SU-DHL-6 (cell line): ENCODE data around the gene DUS2.
"Not testable (repeated sequence)": the region's sequence is repeated elsewhere in the genome, so short reads cannot be mapped to it uniquely, and the experiment has no call there.

Source experiments
- H2AFZ ChIP-seq: fragments of 200-600 bp; sonication (generic); 2 replicates; pipeline ENCODE4 v1.6.1; 2014; ENCODE audit warnings: low read depth, mild to moderate bottlenecking, moderate library complexity, mixed read lengths, antibody characterized with exemption, low read length; ENCODE audit not compliant: severe bottlenecking
- H3F3A ChIP-seq: fragments of 200-600 bp; shearing (Covaris generic); 2 replicates; pipeline ENCODE4 v1.6.0; 2016; ENCODE audit warnings: antibody characterized with exemption, mild to moderate bottlenecking; ENCODE audit not compliant: insufficient read depth
- H3K27ac ChIP-seq: fragments of 200-600 bp; sonication (generic); 2 replicates; pipeline ENCODE4 v1.5.1; 2016; ENCODE audit warnings: low read depth, mild to moderate bottlenecking, low read length, moderate library complexity, mixed read lengths
- H3K27me3 ChIP-seq: fragments of 200-600 bp; sonication (generic), shearing (Covaris generic); 2 replicates; pipeline ENCODE4 v1.6.0; 2014; ENCODE audit warnings: mild to moderate bottlenecking, low read length
- H3K36me3 ChIP-seq: fragments of 200-600 bp; sonication (generic); 2 replicates; pipeline ENCODE4 v1.6.1; 2014; ENCODE audit warnings: mild to moderate bottlenecking, low read length, mixed read lengths
- H3K4me2 ChIP-seq: fragments of 300-600, 200-600 bp; shearing (Covaris generic), sonication (generic); 2 replicates; pipeline ENCODE4 v1.6.0; 2014; ENCODE audit warnings: low read length, low read depth, mild to moderate bottlenecking; ENCODE audit not compliant: poor library complexity, severe bottlenecking
- H3K4me3 ChIP-seq: fragments of 200-600 bp; sonication (generic); 2 replicates; pipeline ENCODE4 v1.5.1; 2014; ENCODE audit warnings: antibody characterized with exemption, low read length, mild to moderate bottlenecking, mixed read lengths; ENCODE audit not compliant: insufficient read depth, poor library complexity, severe bottlenecking
- H3K79me2 ChIP-seq: fragments of 200-600 bp; sonication (generic); 2 replicates; pipeline ENCODE4 v1.6.1; 2014; ENCODE audit warnings: mild to moderate bottlenecking, low read length, moderate library complexity; ENCODE audit not compliant: insufficient read depth
- H3K9ac ChIP-seq: fragments of 200-600 bp; sonication (generic); 2 replicates; pipeline ENCODE4 v1.7.0; 2014; ENCODE audit warnings: mild to moderate bottlenecking, low read length
- H3K9me2 ChIP-seq: fragments of 200-600 bp; sonication (generic); replicated peaks from 2 replicates; pipeline ENCODE4 v1.6.1; 2014; ENCODE audit warnings: low read length; ENCODE audit not compliant: insufficient read depth
- H3K9me3 ChIP-seq: fragments of 200-600 bp; sonication (generic); 2 replicates; pipeline ENCODE4 v1.6.1; 2014; ENCODE audit warnings: low read length, mixed read lengths; ENCODE audit not compliant: insufficient read depth
- H4K20me1 ChIP-seq: fragments of 200-600 bp; sonication (generic); 2 replicates; pipeline ENCODE4 v1.6.1; 2014; ENCODE audit warnings: low read depth, mild to moderate bottlenecking, antibody characterized with exemption, low read length, moderate library complexity, mixed read lengths
- EZH2phosphoT487 ChIP-seq: fragments of 200-600 bp; sonication (generic), shearing (Covaris generic); conservative IDR thresholded peaks from 2 replicates; pipeline ENCODE4 v1.6.1; 2018; ENCODE audit warnings: mild to moderate bottlenecking, antibody characterized with exemption, low read length, moderate library complexity, mixed read lengths
- TF ChIP-seq, protein P1 (sequence below): fragments of 200-600 bp; sonication (generic); IDR thresholded peaks from one replicate; pipeline ENCODE4 v1.5.1; 2017; ENCODE audit warnings: antibody characterized with exemption, mild to moderate bottlenecking, low read length, moderate library complexity; ENCODE audit not compliant: insufficient read depth, poor library complexity, severe bottlenecking

DUS2 gene

GRCh38 chr16:68105611-68106010 lies 82.5 kb downstream of the DUS2 start:
- H4K20me1 ChIP-seq = 0 out of 2 replicates have a peak, but pooled peaks cover 5% of the 10 kb centered on the region
- no peaks in the 10 kb centered on the region for H3K27me3 ChIP-seq
- 0 out of 2 replicates have a peak, but pooled peaks cover 3% of the 10 kb centered on the region for H3F3A ChIP-seq
- H3K4me2 ChIP-seq = no peak overlapping the region
- no peak overlapping the region for H3K27ac ChIP-seq
- no peak for TF ChIP-seq EZH2phosphoT487
- TF ChIP-seq, protein P1, sequence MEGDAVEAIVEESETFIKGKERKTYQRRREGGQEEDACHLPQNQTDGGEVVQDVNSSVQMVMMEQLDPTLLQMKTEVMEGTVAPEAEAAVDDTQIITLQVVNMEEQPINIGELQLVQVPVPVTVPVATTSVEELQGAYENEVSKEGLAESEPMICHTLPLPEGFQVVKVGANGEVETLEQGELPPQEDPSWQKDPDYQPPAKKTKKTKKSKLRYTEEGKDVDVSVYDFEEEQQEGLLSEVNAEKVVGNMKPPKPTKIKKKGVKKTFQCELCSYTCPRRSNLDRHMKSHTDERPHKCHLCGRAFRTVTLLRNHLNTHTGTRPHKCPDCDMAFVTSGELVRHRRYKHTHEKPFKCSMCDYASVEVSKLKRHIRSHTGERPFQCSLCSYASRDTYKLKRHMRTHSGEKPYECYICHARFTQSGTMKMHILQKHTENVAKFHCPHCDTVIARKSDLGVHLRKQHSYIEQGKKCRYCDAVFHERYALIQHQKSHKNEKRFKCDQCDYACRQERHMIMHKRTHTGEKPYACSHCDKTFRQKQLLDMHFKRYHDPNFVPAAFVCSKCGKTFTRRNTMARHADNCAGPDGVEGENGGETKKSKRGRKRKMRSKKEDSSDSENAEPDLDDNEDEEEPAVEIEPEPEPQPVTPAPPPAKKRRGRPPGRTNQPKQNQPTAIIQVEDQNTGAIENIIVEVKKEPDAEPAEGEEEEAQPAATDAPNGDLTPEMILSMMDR = no peak
- peaks cover 93% of the 10 kb centered on the region for H3K79me2 ChIP-seq
- H3K36me3 ChIP-seq = no peaks in the 10 kb centered on the region
- no peak overlapping the region for H3K9ac ChIP-seq
- H3K9me3 ChIP-seq = no peaks in the 10 kb centered on the region
- H3K9me2 ChIP-seq = no peaks in the 10 kb centered on the region
- H3K4me3 ChIP-seq = no peak overlapping the region
- H2AFZ ChIP-seq = no peak overlapping the region

DNA sequence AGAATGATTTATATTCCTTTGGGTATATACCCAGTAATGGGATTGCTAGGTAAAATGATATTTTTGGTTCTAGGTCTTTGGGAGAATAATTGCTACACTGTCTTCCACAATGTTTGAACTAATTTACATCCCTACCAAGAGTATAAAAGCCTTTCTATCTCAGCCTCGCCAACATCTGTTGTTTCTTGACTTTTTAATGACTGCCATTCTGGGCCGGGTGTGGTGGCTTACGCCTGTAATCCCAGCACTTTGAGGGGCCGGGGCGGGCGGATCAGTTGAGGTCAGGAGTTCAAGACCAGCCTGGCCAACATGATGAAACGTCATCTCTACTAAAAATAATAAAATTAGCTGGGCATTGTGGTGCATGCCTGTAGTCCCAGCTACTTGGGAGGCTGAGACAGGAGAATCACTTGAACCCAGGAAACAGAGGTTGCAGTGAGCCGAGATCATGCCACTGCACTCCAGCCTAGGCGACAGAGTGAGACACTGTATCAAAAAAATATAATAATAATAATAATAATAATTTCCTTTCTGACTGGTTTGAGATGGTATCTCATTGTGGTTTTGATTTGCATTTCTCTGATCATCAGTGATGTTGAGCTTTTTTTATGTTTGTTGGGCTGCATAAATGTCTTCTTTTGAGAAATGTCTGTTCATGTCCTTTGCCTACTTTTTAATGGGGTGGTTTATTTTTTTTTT lies 84.3 kb downstream of the DUS2 start:
- H2AFZ ChIP-seq, H3K9me3 ChIP-seq, H3K9me2 ChIP-seq, H3K27ac ChIP-seq, H3K4me3 ChIP-seq, H3K36me3 ChIP-seq, H3F3A ChIP-seq, H3K4me2 ChIP-seq, H4K20me1 ChIP-seq, H3K9ac ChIP-seq, H3K27me3 ChIP-seq: not testable (repeated sequence)
- H3K79me2 ChIP-seq = peaks cover 95% of the 10 kb centered on the region

DNA sequence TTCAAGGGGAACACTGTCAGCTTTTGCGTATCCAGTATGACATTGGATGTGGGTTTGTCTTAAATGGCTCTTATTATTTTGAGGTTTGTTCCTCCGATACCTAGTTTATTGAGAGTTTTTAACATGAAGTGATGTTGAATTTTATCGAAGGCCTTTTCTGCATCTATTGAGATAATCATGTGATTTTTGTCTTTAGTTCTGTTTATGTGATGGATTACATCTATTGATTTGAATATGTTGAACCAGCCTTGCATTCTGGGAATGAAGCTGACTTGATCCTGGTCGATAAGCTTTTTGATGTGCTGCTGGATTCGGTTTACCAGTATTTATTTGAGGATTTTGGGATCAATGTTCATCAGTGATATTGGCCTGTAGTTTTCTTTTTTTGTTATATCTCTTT lies 86.1 kb downstream of the DUS2 start:
- peaks cover 95% of the 10 kb centered on the region for H3K79me2 ChIP-seq
- H3K9ac ChIP-seq, H2AFZ ChIP-seq, H3K36me3 ChIP-seq, H4K20me1 ChIP-seq, H3F3A ChIP-seq, H3K4me2 ChIP-seq, H3K27ac ChIP-seq, H3K4me3 ChIP-seq, H3K9me2 ChIP-seq, H3K9me3 ChIP-seq, H3K27me3 ChIP-seq: not testable (repeated sequence)

GRCh38 chr16:68110611-68111010 lies 87.5 kb downstream of the DUS2 start:
- H3K9ac ChIP-seq, H2AFZ ChIP-seq, H4K20me1 ChIP-seq, H3K4me3 ChIP-seq, H3K27ac ChIP-seq, H3K4me2 ChIP-seq, H3K36me3 ChIP-seq, H3K9me3 ChIP-seq, H3K9me2 ChIP-seq, H3F3A ChIP-seq, H3K27me3 ChIP-seq: not testable (repeated sequence)
- H3K79me2 ChIP-seq = peaks cover 95% of the 10 kb centered on the region

- H3K79me2 ChIP-seq = peaks cover 95% of the 10 kb centered on the region
- no peaks in the 10 kb centered on the region for H3K9me3 ChIP-seq
- H3K9ac ChIP-seq = no peak overlapping the region
- no peaks in the 10 kb centered on the region for H3F3A ChIP-seq
- H3K9me2 ChIP-seq = no peaks in the 10 kb centered on the region
- no peak overlapping the region for H2AFZ ChIP-seq
- no peaks in the 10 kb centered on the region; the same call in 1 of the 2 replicates for H4K20me1 ChIP-seq
- TF ChIP-seq, protein P1 = no peak
- no peak for TF ChIP-seq EZH2phosphoT487
- H3K27me3 ChIP-seq = no peaks in the 10 kb centered on the region
- H3K4me3 ChIP-seq = no peak overlapping the region
- H3K27ac ChIP-seq = no peak overlapping the region
- H3K4me2 ChIP-seq = no peak overlapping the region
- H3K36me3 ChIP-seq = no peaks in the 10 kb centered on the region
Measured at GRCh38 chr16:68111379-68111778, 88.3 kb downstream of the DUS2 start.
